PFSK-1 (cell line): ENCODE data around the gene C1orf210.

Experiments used
- FOXP2 ChIP-seq: optimal IDR thresholded peaks from 2 replicates; pipeline ENCODE3; 2011; ENCODE audit warnings: borderline replicate concordance, control low read depth, inconsistent platforms; ENCODE audit not compliant: insufficient read depth; ENCODE audit errors: extremely low read length, extremely low read depth
- POLR2AphosphoS5 ChIP-seq: IDR thresholded peaks from 2 replicates; pipeline ENCODE4 v1.6.1; 2012; ENCODE audit warnings: low read depth, mild to moderate bottlenecking, control low read depth, low read length, moderate library complexity
- REST ChIP-seq, 2 experiments: IDR thresholded peaks; 2 replicates each; pipeline versions ENCODE4 v1.6.1 to v1.8.0; 2011 to 2012; ENCODE audit warnings: low read depth in 2 of 2, low read length in 2 of 2, control low read depth in 1 of 2, inconsistent platforms in 1 of 2, mild to moderate bottlenecking in 1 of 2, moderate library complexity in 1 of 2; ENCODE audit not compliant: insufficient read depth in 1 of 2
- SIN3A ChIP-seq: IDR thresholded peaks from 2 replicates; pipeline ENCODE4 v1.6.1; 2012; ENCODE audit warnings: mild to moderate bottlenecking, low read length, moderate library complexity, borderline replicate concordance; ENCODE audit not compliant: insufficient read depth
- TAF1 ChIP-seq: IDR thresholded peaks from 2 replicates; pipeline ENCODE4 v1.6.1; 2012; ENCODE audit warnings: low read length, control low read depth, borderline replicate concordance; ENCODE audit not compliant: insufficient read depth

The C1orf210 gene

GRCh38 chr1:43309405-43310025 lies 24.1 kb upstream of the C1orf210 start:
- TF ChIP-seq FOXP2 (no peak), SIN3A (no peak), TAF1 (no peak), POLR2AphosphoS5 (no peak), REST (IDR thresholded peaks at IDR 0.05; ENCODE audit: insufficient read depth in 1 of 2, low read depth in 2 of 2, low read length in 2 of 2) (no peak)

- no peak for TF ChIP-seq FOXP2
- TF ChIP-seq SIN3A: no peak
- TF ChIP-seq POLR2AphosphoS5: no peak
- no peak for TF ChIP-seq REST (IDR thresholded peaks at IDR 0.05; ENCODE audit: insufficient read depth in 1 of 2, low read depth in 2 of 2, low read length in 2 of 2)
- TF ChIP-seq TAF1: no peak
Measured at GRCh38 chr1:43308635-43309404, 23.4 kb upstream of the C1orf210 start.

GRCh38 chr1:43307458-43308158 lies 22.2 kb upstream of the C1orf210 start:
- no peak for TF ChIP-seq FOXP2
- no peak for TF ChIP-seq TAF1
- TF ChIP-seq SIN3A: no peak
- no peak for TF ChIP-seq REST (IDR thresholded peaks at IDR 0.05; ENCODE audit: insufficient read depth in 1 of 2, low read depth in 2 of 2, low read length in 2 of 2)
- TF ChIP-seq POLR2AphosphoS5: no peak

GRCh38 chr1:43306688-43307457 lies 21.5 kb upstream of the C1orf210 start:
- TF ChIP-seq FOXP2 (no peak), SIN3A (no peak), REST (IDR thresholded peaks at IDR 0.05; ENCODE audit: insufficient read depth in 1 of 2, low read depth in 2 of 2, low read length in 2 of 2) (no peak), POLR2AphosphoS5 (no peak), TAF1 (no peak)
